Lung (tissue), 12 donors: ENCODE data around the gene KRTAP3-3. TPM values are rescaled to one million over a fixed set of nuclear protein-coding genes. Genes with fewer than 3 reads are reported as not detected.

ENCODE experiments used
- ATAC-seq: fragments of 200-7000 bp; cut with Tn5 transposase; one replicate; pipeline ENCODE4 v1.9.1; 2020; ENCODE audit warnings: moderate number of reproducible peaks; ENCODE audit not compliant: insufficient read depth, low FRiP score
- DNase-seq, 3 donors: peaks; one replicate each; pipeline ENCODE4 v3.0.0-alpha.2; 2013 to 2017
- H3K27ac ChIP-seq, 2 donors: one replicate each; pipeline ENCODE4 v1.5.1; 2013; ENCODE audit warnings: mild to moderate bottlenecking in 2 of 2, moderate library complexity in 2 of 2, control low read depth in 1 of 2, inconsistent platforms in 1 of 2, low read depth in 1 of 2, low read length in 1 of 2
- H3K27me3 ChIP-seq, 3 donors: one replicate each; pipeline ENCODE4 v1.5.1; 2013; ENCODE audit warnings: low read length in 2 of 3; ENCODE audit not compliant: control insufficient read depth in 3 of 3, insufficient read depth in 3 of 3
- H3K36me3 ChIP-seq, 4 donors: one replicate each; pipeline ENCODE4 v1.5.1; 2013; ENCODE audit warnings: low read length in 4 of 4, mild to moderate bottlenecking in 1 of 4, moderate library complexity in 1 of 4; ENCODE audit not compliant: control insufficient read depth in 4 of 4, insufficient read depth in 4 of 4
- H3K4me1 ChIP-seq, 5 donors: one replicate each; pipeline ENCODE4 v1.5.1; 2013; ENCODE audit warnings: low read length in 5 of 5, mild to moderate bottlenecking in 2 of 5, moderate library complexity in 1 of 5; ENCODE audit not compliant: control insufficient read depth in 5 of 5, insufficient read depth in 5 of 5
- H3K4me3 ChIP-seq: one replicate; pipeline ENCODE4 v1.5.1; 2013; ENCODE audit warnings: mild to moderate bottlenecking, control low read depth, moderate library complexity
- H3K9ac ChIP-seq, 2 donors: one replicate each; pipeline ENCODE4 v1.5.1; 2013; ENCODE audit warnings: low read length in 2 of 2, control low read depth in 1 of 2; ENCODE audit not compliant: insufficient read depth in 1 of 2
- H3K9me3 ChIP-seq, 4 donors: one replicate each; pipeline ENCODE4 v1.5.1; 2013; ENCODE audit warnings: low read length in 3 of 4, mild to moderate bottlenecking in 1 of 4, moderate library complexity in 1 of 4; ENCODE audit not compliant: control insufficient read depth in 4 of 4, insufficient read depth in 3 of 4
- WGBS, 2 donors: extraction: QIAGEN DNeasy Blood & Tissue Kit; methylation state at CpG; one replicate each; pipeline ENCODE4 v1.1.7; 2013; 5-methylcytosine and 5-hydroxymethylcytosine counted together
- polyA plus RNA-seq, 2 donors: library from polyadenylated mRNA; stranded (reverse); fragments of 200-250 nt; gene quantifications; one replicate each; pipeline ENCODE4 v1.2.1, GENCODE V29; 2013
- total RNA-seq, 2 donors: library from RNA; depleted of rRNA in 1 of 2; stranded (reverse); fragments of >200 nt in 1 of 2; gene quantifications; one replicate each; pipeline ENCODE4 v1.2.1, GENCODE V29; 2014 to 2021
- TF ChIP-seq, protein P1 (sequence below): IDR thresholded peaks from 2 replicates; pipeline ENCODE4 v1.5.1; 2012; ENCODE audit warnings: mild to moderate bottlenecking; ENCODE audit errors: control extremely low read depth, extremely low read depth
- donor health status: control.
- donor health status: control.
- donor health status: Bipolar disorder and iron deficiency.
- donor health status: healthy.
- donor health status: DM: yes; HTN: yes; CAD: no.

The KRTAP3-3 gene
- total and polyA plus RNA-seq, 4 donors = not detected

DNA sequence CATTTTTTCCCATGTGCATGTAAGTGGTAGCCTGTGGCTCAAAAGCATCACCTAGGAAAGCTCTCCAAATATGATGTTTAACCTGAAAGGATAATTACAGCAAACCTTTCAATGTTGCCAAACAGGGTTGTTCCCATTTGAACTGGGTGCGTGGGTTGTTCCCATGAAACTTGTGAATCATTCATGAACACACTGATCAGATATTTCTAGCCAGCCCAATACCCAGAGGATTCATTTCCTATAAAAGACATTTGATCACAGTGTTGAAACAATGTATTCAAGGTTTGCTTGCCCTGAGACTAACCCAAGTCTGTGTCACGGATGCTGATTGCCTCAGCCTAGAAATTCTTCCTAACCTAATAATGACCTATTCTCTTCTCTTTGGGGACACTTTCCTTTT, 40.1 kb downstream of the KRTAP3-3 start:
- H3K27ac ChIP-seq = no peak overlapping the region
- no peaks in the 10 kb centered on the region for H3K36me3 ChIP-seq
- H3K9ac ChIP-seq = no peak overlapping the region
- 81 to 92% methylated on average over 2 of the region's 2 CpGs for WGBS, 2 donors
- peaks cover 0 to 28% (median 3%) of the 10 kb centered on the region in 3 donors for H3K27me3 ChIP-seq
- TF ChIP-seq, protein P1, sequence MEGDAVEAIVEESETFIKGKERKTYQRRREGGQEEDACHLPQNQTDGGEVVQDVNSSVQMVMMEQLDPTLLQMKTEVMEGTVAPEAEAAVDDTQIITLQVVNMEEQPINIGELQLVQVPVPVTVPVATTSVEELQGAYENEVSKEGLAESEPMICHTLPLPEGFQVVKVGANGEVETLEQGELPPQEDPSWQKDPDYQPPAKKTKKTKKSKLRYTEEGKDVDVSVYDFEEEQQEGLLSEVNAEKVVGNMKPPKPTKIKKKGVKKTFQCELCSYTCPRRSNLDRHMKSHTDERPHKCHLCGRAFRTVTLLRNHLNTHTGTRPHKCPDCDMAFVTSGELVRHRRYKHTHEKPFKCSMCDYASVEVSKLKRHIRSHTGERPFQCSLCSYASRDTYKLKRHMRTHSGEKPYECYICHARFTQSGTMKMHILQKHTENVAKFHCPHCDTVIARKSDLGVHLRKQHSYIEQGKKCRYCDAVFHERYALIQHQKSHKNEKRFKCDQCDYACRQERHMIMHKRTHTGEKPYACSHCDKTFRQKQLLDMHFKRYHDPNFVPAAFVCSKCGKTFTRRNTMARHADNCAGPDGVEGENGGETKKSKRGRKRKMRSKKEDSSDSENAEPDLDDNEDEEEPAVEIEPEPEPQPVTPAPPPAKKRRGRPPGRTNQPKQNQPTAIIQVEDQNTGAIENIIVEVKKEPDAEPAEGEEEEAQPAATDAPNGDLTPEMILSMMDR = no peak
- peaks cover 0 to 11% (median 0%) of the 10 kb centered on the region in 5 donors for H3K4me1 ChIP-seq
- no peaks in the 10 kb centered on the region for H3K9me3 ChIP-seq
- no peak for ATAC-seq
- DNase-seq = no peak
- no peak overlapping the region for H3K4me3 ChIP-seq

DNA sequence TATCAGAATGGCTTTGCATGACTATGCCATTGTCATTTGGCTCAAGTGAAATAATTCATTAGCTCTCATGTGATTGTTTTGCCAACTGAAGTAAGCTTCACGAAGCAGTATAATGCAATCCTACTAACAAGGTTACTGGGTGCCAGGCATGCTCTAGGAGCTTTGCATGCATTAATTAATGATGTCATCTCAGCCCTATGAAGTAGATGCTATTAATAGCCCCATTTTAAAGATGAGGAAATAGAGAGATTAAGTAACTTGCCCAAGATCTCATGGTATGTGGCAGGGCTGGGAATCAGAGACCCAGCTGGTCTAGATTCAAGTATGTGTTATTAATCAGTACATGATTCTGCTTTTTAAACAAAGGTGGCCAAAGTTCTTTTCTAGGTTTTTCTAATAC, 41.3 kb downstream of the KRTAP3-3 start:
- Histone ChIP-seq H3K27ac (no peak overlapping the region), H3K36me3 (no peaks in the 10 kb centered on the region), H3K9me3 (no peaks in the 10 kb centered on the region), H3K27me3 (peaks cover 0 to 26% (median 3%) of the 10 kb centered on the region in 3 donors), H3K4me1 (peaks cover 0 to 11% (median 0%) of the 10 kb centered on the region in 5 donors), H3K4me3 (no peak overlapping the region), H3K9ac (no peak overlapping the region)
- ATAC-seq (no peak), DNase-seq (no peak)
- WGBS, 2 donors = 27 to 73% methylated on average over 1 of the region's 1 CpG
- TF ChIP-seq, protein P1 = no peak

DNA sequence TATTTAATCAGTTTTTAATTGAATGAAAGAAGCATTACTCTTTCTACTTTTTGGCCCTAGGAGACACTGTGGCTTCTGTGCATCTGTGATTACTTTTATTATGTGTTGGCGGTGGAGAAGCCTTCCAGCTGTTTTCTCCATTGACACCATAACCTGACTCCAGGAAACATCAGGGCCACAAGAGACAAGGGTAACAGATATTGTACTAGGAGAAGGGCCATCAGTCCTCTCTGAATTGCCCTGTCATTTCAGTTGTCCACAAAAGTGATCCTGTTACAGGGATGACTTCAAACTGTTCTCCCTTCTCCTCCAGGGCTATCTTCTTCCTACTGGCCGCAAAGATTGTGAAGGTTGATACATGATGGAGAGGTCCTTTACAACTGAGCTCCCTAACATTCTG, 41.8 kb downstream of the KRTAP3-3 start:
- H3K27ac ChIP-seq = peak overlapping the region in 1 of 2 donors; percentile 17
- 82 to 84% methylated on average over 2 of the region's 2 CpGs for WGBS, 2 donors

More for the DNA sequence above, 41.8 kb downstream of the KRTAP3-3 start:
- no peaks in the 10 kb centered on the region for H3K9me3 ChIP-seq
- ATAC-seq = no peak
- no peak overlapping the region for H3K9ac ChIP-seq
- H3K36me3 ChIP-seq = no peaks in the 10 kb centered on the region
- peaks cover 0 to 25% (median 3%) of the 10 kb centered on the region in 3 donors for H3K27me3 ChIP-seq
- DNase-seq = peak in 2 of 3 donors; percentile 23 to 32
- H3K4me3 ChIP-seq = no peak overlapping the region
- TF ChIP-seq, protein P1 = no peak
- H3K4me1 ChIP-seq = peaks cover 0 to 10% (median 0%) of the 10 kb centered on the region in 5 donors
